ENCODE data around the gene ABCC2.

The ABCC2 gene

GRCh38 chr10:99799613-99800012 is 17.2 kb downstream of the ABCC2 start:
- TF ChIP-seq CTCF (IDR thresholded peaks at IDR 0.05): no peak

GRCh38 chr10:99804471-99804870 is 22.0 kb downstream of the ABCC2 start:
- TF ChIP-seq CTCF (IDR thresholded peaks at IDR 0.05): no peak

GRCh38 chr10:99805190-99805589 is 22.8 kb downstream of the ABCC2 start:
- TF ChIP-seq CTCF (IDR thresholded peaks at IDR 0.05): no peak

- TF ChIP-seq CTCF (IDR thresholded peaks at IDR 0.05): no peak
Observed at GRCh38 chr10:99806091-99806490, 23.7 kb downstream of the ABCC2 start.

- TF ChIP-seq CTCF (IDR thresholded peaks at IDR 0.05): no peak
Observed at GRCh38 chr10:99807786-99808185, 25.3 kb downstream of the ABCC2 start.

- no peak for TF ChIP-seq CTCF (IDR thresholded peaks at IDR 0.05)
Observed at GRCh38 chr10:99808270-99808669, 25.8 kb downstream of the ABCC2 start.

GRCh38 chr10:99809481-99809880 is 27.0 kb downstream of the ABCC2 start:
- TF ChIP-seq CTCF (IDR thresholded peaks at IDR 0.05): no peak

- no peak for TF ChIP-seq CTCF (IDR thresholded peaks at IDR 0.05)
Observed at GRCh38 chr10:99809931-99810615, 27.6 kb downstream of the ABCC2 start.
